ENCODE measurements around the gene APOA1.

APOA1 gene

DNA sequence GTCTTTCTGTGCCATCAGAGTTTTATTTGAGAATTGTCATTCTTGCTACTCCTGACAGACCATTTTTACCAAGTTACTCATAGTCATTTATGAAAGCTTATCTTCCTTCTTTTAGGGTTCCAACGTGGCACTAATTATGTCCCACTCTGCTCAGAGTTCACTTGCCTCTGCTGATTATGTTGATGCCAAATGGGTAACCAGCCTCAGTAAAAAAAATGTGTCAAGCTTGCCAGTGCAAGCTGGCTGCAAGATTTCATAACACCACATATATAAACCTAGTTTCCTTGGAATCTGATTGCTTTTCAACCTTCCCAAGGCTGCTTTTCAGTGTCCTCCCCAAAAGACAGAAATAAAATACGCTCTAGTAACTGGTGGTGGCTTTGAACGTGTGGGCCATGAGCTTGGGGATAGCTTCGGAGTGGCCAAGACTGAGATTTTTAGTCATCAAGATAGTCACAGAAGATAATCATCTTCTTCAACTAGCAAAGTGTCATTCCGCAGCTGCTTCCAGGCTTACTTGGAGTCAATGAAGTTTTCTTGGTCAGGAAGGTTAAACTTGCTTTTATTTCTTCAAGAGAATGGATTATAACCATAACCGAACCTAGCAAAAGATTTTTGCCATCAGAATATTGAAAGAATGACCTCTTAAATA lies 29.5 kb upstream of the APOA1 start:
- no peak for DNase-seq (ENCODE audit: low read depth in 1 of 2, low spot score in 1 of 2)
- Histone ChIP-seq H3K4me3 (replicated peaks; ENCODE audit: insufficient read depth, low read length) (no peak overlapping the region), H3K27me3 (ENCODE audit: insufficient read depth, poor library complexity, severe bottlenecking) (no peaks in the 10 kb centered on the region), H3K27ac (replicated peaks) (no peak overlapping the region)
- TF ChIP-seq, protein P1, sequence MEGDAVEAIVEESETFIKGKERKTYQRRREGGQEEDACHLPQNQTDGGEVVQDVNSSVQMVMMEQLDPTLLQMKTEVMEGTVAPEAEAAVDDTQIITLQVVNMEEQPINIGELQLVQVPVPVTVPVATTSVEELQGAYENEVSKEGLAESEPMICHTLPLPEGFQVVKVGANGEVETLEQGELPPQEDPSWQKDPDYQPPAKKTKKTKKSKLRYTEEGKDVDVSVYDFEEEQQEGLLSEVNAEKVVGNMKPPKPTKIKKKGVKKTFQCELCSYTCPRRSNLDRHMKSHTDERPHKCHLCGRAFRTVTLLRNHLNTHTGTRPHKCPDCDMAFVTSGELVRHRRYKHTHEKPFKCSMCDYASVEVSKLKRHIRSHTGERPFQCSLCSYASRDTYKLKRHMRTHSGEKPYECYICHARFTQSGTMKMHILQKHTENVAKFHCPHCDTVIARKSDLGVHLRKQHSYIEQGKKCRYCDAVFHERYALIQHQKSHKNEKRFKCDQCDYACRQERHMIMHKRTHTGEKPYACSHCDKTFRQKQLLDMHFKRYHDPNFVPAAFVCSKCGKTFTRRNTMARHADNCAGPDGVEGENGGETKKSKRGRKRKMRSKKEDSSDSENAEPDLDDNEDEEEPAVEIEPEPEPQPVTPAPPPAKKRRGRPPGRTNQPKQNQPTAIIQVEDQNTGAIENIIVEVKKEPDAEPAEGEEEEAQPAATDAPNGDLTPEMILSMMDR (IDR thresholded peaks at IDR 0.05; ENCODE audit: insufficient read depth, low read length) = no peak
- TF ChIP-seq SPI1 (IDR thresholded peaks at IDR 0.05; ENCODE audit: borderline replicate concordance, low read depth) (no peak), POLR2AphosphoS5 (IDR thresholded peaks at IDR 0.05; ENCODE audit: low read depth) (no peak), REST (IDR thresholded peaks at IDR 0.05; ENCODE audit: insufficient replicate concordance, low read depth) (no peak), GABPA (IDR thresholded peaks at IDR 0.05; ENCODE audit: low read depth) (no peak)

GRCh38 chr11:116865696-116866095 lies 28.3 kb upstream of the APOA1 start:
- TF ChIP-seq, protein P1 (IDR thresholded peaks at IDR 0.05; ENCODE audit: insufficient read depth, low read length) = no peak
- TF ChIP-seq GABPA (IDR thresholded peaks at IDR 0.05; ENCODE audit: low read depth) (no peak), SPI1 (IDR thresholded peaks at IDR 0.05; ENCODE audit: borderline replicate concordance, low read depth) (no peak), POLR2AphosphoS5 (IDR thresholded peaks at IDR 0.05; ENCODE audit: low read depth) (no peak), REST (IDR thresholded peaks at IDR 0.05; ENCODE audit: insufficient replicate concordance, low read depth) (no peak)
- no peak for DNase-seq (ENCODE audit: low read depth in 1 of 2, low spot score in 1 of 2)
- Histone ChIP-seq H3K27me3 (ENCODE audit: insufficient read depth, poor library complexity, severe bottlenecking) (no peaks in the 10 kb centered on the region), H3K4me3 (replicated peaks; ENCODE audit: insufficient read depth, low read length) (no peak overlapping the region), H3K27ac (replicated peaks) (no peak overlapping the region)

DNA sequence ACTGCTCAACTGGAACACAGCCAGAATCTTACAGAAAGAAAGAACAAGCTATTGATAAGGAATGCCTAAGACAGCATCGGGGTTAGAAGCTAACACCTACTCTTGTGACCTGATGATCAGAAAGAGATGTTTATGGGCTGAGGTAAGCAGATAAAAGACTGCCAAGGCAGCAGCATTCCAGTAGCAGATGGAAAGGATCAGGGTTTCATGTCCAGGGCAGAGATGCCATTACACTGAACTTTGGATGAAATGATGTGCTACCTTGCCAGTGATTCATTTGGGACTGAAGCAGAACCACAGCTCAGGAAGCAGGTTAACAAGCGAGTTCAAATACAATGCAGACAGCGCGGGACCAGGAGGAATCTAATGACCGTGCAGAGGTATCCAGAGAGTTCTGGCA lies 27.1 kb upstream of the APOA1 start:
- H3K27me3 ChIP-seq (ENCODE audit: insufficient read depth, poor library complexity, severe bottlenecking) = no peaks in the 10 kb centered on the region
- TF ChIP-seq REST (IDR thresholded peaks at IDR 0.05; ENCODE audit: insufficient replicate concordance, low read depth) (no peak), SPI1 (IDR thresholded peaks at IDR 0.05; ENCODE audit: borderline replicate concordance, low read depth) (no peak), GABPA (IDR thresholded peaks at IDR 0.05; ENCODE audit: low read depth) (no peak), POLR2AphosphoS5 (IDR thresholded peaks at IDR 0.05; ENCODE audit: low read depth) (no peak)
- TF ChIP-seq, protein P1 (IDR thresholded peaks at IDR 0.05; ENCODE audit: insufficient read depth, low read length) = no peak

More for the DNA sequence above, 27.1 kb upstream of the APOA1 start:
- H3K4me3 ChIP-seq (replicated peaks; ENCODE audit: insufficient read depth, low read length) = no peak overlapping the region
- DNase-seq (ENCODE audit: low read depth in 1 of 2, low spot score in 1 of 2) = no peak
- H3K27ac ChIP-seq (replicated peaks) = no peak overlapping the region

Data from HL-60 (cell line).